Activated T-helper 9 cell treated with anti-CD3 and anti-CD28 coated beads, Interleukin-2, amount 50 U/mL, for 16 hours (primary cell): ENCODE measurements around the gene SH2D3C.
A peak's percentile ranks its signal among the peaks of the same experiment; 100 is the strongest.

ENCODE experiments used
- DNase-seq: peaks from one replicate; pipeline ENCODE4 v3.0.0-alpha.2; 2020; ENCODE audit warnings: low read depth

The SH2D3C gene

DNA sequence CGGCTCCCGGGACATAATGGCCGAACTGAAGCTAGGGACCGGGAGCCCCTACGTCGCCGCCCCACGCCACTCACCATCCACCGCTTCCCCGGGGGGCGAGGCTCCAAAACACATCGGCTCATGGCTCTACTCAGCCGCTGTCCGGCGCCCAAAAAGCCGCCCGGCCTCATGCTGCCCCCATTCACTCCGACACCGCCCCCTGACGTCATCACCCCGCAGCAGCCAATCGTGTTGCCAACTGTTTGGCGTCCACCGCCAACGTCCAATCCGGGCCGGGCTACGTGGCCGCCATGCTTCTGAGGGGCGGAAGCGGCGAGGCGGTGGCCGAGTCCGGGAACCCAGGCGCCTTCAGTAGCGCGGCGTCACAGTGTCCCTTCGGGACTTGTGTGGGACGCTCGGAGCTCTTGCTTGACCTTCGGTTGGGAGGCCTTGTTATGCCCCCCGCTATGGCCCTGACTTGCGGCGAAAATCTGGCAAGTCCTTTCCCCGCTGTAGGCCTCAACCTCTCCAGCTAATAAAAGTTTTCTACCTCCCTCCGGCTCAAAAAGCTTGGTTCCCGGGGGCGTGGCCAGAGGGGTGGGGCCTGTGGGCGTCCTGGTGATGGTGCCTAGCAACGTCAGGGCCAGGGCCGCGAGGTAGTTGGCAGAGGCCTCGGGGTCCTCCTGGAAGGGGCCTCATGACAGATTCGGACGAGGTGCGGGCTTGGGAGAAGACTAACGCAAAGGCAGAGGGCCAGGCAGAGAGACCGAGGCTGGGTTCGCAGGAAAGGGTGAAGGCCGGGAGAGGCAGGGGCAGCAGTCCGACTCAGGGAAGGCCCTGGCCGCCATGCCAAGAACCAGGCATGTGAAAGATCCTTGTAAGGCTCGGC, 62.8 kb downstream of the SH2D3C start, which contains the start of the genes PTRH1 and TTC16:
Gene PTRH1 (minus strand): TSS at position 194 of the 868 bp plus-strand sequence. CDS start 24 bp downstream, at position 170.
Gene TTC16 (plus strand): TSS at position 610 of the 868 bp plus-strand sequence. CDS start 67 bp downstream, at position 677.
- DNase-seq, result peak; percentile 96

GRCh38 chr9:127714951-127715469, 63.5 kb downstream of the SH2D3C start:
- no peak for DNase-seq

DNA sequence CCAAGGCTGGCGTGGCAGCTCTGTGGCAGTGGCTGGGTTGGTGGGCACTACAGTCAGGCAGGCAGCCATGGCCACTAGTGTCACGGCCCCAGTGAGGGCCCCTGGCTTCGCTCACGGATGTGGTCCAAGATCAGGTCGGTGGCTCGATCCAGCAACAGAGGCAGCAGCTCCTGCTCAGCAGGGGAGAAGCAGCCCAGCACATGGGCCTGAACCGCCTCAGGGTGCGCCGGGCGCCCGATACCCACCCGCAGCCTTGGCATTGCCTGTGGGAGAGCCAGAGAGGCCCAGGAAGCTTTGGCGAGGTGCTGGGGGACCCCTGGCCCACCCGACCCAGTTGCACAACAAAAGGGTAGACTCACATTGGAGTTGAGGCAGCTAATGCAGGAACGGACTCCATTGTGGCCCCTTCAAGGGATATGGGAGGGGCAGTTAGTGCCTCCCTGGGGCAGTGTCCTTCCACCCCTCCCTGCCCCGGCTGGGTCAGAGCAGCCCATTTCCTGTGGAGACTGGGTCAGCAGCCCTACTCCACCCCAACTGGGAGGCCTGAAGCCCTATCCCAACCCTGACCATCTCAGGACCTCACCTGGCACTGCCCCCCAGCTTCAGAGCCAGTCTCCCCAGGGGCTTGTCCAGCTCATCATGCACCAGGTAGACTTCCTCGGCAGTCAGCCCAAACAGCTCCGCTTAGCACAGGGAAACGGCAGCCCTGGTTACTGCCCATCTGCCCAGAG, 64.3 kb downstream of the SH2D3C start:
- DNase-seq, result no peak

GRCh38 chr9:127712867-127713266, 65.6 kb downstream of the SH2D3C start:
- DNase-seq, result no peak

- no peak for DNase-seq
These were observed 66.1 kb downstream of the SH2D3C start for GRCh38 chr9:127712371-127712770.

DNA sequence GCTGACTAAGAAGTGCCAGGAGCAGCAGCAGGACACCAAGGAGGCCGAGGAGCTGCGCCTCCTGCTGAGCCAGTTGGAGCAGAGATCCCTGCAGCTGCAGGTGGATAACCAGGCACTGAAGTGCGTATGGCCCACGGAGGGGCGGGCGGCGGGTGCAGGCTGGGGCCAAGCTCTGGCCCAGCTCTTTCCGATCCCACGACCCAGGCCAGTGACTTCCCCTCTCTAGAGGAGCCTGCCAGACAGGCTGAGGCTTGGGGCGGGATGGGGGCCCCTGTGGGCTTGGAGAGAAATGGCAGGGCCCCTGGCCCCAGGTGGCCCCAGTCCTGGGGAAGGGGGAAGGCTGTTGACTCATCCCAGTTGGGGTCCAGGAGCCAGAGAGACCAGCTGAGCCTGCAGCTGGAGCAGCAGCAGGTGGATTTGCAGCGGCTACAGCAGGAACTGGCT, 66.6 kb downstream of the SH2D3C start:
- DNase-seq, result no peak

DNA sequence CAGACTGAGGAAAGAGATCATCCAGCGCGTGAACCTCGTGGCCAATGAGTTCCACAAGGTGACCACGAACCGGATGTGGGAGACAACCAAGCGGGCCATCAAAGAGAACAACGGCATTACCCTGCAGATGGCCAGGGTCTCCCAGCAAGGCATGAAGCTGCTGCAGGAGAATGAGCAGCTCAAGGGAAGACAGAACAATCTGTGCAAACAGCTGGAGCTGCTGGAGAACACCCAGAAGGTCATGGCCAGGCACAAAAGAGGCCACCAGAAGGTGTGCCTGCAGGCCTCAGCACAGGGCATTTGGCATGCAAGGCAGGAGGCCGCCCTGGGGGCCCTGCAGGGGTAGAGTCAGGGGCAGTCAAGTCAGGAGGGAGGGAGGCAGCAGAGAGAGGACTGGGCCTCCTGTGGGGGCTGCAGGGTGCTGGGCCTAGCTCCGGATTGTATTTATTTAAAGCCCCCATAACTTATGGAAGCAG, 67.2 kb downstream of the SH2D3C start:
- no peak for DNase-seq

GRCh38 chr9:127710204-127710783, 68.2 kb downstream of the SH2D3C start:
- DNase-seq, result no peak

- DNase-seq, result no peak
These were observed 69.4 kb downstream of the SH2D3C start for GRCh38 chr9:127708952-127709587.

DNA sequence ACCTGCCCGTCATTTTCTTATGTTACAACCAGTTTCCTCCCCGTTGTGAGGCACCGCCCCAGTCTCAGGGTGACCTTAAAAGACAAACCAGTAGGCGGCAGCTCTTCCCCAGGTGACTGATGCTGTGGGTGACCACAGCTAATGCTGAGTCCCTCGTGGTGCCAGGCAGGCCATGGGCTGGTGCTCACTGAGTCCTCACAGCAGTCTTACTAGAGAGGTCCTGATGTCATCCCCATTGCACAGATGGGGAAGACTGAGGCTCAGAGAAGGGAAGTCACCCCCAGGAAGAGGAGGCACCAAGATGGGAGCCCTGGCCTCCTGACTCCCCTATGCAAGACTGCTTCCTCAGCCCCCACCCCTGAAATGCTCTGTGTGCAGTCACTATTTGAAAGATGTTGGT, 70.7 kb downstream of the SH2D3C start:
- no peak for DNase-seq

GRCh38 chr9:127706836-127707241, 71.6 kb downstream of the SH2D3C start, which contains the start of gene CFAP157:
CFAP157 (plus strand) TSS chr9:127706988; CDS start chr9:127707032, 44 bp downstream.
- DNase-seq, result no peak

DNA sequence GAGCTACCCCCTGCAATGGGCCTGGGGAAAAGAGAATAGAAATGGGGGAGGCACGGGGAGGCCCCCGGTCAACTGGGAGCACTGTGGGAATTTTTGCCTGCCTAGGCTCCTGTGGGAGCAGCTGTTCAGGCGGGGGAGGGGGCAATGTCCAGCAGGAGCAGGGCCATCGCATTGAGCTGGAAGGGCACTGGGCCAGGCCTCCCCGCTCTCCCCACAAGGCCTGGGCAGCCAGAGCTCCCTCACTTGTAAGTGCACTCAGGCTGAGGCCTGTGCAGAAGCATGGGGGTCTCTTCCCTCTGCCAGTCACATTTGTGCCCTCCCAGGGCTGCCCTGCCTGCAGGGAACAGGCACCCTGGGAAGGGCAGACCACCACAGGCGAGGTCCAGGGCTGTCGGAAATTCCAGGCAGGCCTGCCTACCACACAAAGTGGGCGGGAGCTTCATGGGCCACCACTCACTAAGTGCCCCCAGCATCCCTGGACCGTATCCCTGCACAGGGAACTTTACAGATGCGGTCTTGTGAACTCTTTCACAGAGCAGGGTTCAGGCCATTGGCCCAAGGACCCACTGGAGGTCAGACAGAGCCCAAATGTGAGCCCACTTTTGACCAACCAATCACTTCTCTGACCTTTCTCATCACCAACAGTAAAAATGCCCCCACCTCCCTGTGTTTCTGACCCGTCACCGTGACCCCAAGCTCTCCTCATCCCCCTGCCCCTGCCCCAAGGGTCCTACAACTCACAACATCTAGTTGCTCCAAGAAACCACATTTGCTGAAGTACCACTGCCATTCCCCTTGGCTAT, 72.7 kb downstream of the SH2D3C start:
- no peak for DNase-seq

GRCh38 chr9:127703289-127703946, 75.0 kb downstream of the SH2D3C start:
- DNase-seq, result no peak

GRCh38 chr9:127700594-127701255, 77.7 kb downstream of the SH2D3C start:
- DNase-seq, result no peak

- DNase-seq, result no peak
These were observed 78.3 kb downstream of the SH2D3C start for GRCh38 chr9:127700140-127700539.

GRCh38 chr9:127698985-127699670, 79.3 kb downstream of the SH2D3C start:
- DNase-seq, result peak; percentile 76

GRCh38 chr9:127698386-127698785, 80.1 kb downstream of the SH2D3C start:
- no peak for DNase-seq

- DNase-seq, result no peak
These were observed 80.9 kb downstream of the SH2D3C start for GRCh38 chr9:127697575-127697974.
